GM12891 (cell line): Measurements from ENCODE around the gene UTP4.

Experiments used
- POLR2A ChIP-seq: IDR thresholded peaks from 2 replicates; pipeline ENCODE4 v1.6.1; 2011; ENCODE audit warnings: low read depth, low read length, control low read depth
- POLR2AphosphoS5 ChIP-seq: IDR thresholded peaks from 2 replicates; pipeline ENCODE4 v1.6.1; 2011; ENCODE audit warnings: low read depth, low read length, control low read depth
- SPI1 ChIP-seq: IDR thresholded peaks from 2 replicates; pipeline ENCODE4 v1.6.1; 2011; ENCODE audit warnings: low read depth, low read length, control low read depth
- TAF1 ChIP-seq: IDR thresholded peaks from 2 replicates; pipeline ENCODE4 v1.6.1; 2011; ENCODE audit warnings: low read depth, low read length, control low read depth

GRCh38 chr16:69169051-69169450 is 36.6 kb downstream of the UTP4 start:
- TF ChIP-seq TAF1 (no peak), POLR2AphosphoS5 (no peak), SPI1 (no peak), POLR2A (no peak)
